SU-DHL-6 (cell line): ENCODE results near the gene SBK3.

Experiments
- EZH2phosphoT487 ChIP-seq: fragments of 200-600 bp; sonication (generic), shearing (Covaris generic); conservative IDR thresholded peaks from 2 replicates; pipeline ENCODE4 v1.6.1; 2018; ENCODE audit warnings: mild to moderate bottlenecking, antibody characterized with exemption, low read length, moderate library complexity, mixed read lengths
- TF ChIP-seq, protein P1 (sequence below): fragments of 200-600 bp; sonication (generic); IDR thresholded peaks from one replicate; pipeline ENCODE4 v1.5.1; 2017; ENCODE audit warnings: antibody characterized with exemption, mild to moderate bottlenecking, low read length, moderate library complexity; ENCODE audit not compliant: insufficient read depth, poor library complexity, severe bottlenecking

DNA sequence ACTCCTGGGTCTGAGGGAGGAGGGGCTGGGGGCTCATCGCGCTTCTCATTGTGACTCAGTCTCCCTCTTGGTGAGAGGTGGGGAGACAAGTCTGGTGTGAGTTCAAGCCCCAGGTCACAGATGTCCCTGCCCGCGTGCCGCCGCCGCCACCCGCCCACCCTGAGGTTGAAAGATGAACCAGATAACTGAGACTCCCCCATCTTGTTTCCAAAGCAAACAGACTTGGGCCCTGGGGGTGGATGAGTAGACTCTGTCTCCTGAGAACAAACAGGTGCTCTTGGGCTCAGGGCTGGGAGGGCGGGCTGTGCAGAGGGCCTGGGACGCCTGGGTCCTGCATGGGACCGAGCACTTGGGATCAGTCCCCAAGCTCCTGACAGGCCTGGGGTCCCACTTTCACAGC lies 9.0 kb downstream of the SBK3 start:
- TF ChIP-seq, protein P1, sequence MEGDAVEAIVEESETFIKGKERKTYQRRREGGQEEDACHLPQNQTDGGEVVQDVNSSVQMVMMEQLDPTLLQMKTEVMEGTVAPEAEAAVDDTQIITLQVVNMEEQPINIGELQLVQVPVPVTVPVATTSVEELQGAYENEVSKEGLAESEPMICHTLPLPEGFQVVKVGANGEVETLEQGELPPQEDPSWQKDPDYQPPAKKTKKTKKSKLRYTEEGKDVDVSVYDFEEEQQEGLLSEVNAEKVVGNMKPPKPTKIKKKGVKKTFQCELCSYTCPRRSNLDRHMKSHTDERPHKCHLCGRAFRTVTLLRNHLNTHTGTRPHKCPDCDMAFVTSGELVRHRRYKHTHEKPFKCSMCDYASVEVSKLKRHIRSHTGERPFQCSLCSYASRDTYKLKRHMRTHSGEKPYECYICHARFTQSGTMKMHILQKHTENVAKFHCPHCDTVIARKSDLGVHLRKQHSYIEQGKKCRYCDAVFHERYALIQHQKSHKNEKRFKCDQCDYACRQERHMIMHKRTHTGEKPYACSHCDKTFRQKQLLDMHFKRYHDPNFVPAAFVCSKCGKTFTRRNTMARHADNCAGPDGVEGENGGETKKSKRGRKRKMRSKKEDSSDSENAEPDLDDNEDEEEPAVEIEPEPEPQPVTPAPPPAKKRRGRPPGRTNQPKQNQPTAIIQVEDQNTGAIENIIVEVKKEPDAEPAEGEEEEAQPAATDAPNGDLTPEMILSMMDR = no peak
- no peak for TF ChIP-seq EZH2phosphoT487
